Measurements from ENCODE around the gene PIK3R3. TPM values are rescaled to one million over a fixed set of nuclear protein-coding genes. Genes with fewer than 3 reads are reported as not detected.

The PIK3R3 gene
- total RNA-seq, 1 donor from 2014 or later: 1.8 TPM

DNA sequence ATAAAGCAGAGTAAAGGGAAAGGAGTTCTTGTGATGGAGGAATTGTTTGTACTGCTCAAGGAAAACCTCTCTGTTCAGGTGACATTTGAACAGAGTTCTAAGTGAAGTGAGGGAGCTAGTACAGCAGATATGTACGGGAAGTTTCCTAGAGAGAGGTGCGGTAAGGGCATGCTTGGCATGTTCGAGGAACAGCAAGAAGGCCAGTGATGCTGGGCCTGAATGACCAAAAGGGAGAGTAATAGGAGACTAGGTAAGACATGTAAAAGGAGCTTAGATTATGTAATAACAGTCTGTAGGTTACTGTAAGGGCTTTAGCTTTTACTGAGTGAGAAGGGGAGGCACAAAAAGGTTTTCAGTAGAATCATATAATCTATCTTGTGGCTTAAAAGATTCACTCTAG, 63.9 kb downstream of the PIK3R3 start:
- H3K27me3 ChIP-seq (ENCODE audit: control insufficient read depth, insufficient read depth, low read length): no peaks in the 10 kb centered on the region
- TF ChIP-seq, protein P1, sequence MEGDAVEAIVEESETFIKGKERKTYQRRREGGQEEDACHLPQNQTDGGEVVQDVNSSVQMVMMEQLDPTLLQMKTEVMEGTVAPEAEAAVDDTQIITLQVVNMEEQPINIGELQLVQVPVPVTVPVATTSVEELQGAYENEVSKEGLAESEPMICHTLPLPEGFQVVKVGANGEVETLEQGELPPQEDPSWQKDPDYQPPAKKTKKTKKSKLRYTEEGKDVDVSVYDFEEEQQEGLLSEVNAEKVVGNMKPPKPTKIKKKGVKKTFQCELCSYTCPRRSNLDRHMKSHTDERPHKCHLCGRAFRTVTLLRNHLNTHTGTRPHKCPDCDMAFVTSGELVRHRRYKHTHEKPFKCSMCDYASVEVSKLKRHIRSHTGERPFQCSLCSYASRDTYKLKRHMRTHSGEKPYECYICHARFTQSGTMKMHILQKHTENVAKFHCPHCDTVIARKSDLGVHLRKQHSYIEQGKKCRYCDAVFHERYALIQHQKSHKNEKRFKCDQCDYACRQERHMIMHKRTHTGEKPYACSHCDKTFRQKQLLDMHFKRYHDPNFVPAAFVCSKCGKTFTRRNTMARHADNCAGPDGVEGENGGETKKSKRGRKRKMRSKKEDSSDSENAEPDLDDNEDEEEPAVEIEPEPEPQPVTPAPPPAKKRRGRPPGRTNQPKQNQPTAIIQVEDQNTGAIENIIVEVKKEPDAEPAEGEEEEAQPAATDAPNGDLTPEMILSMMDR (IDR thresholded peaks at IDR 0.05; ENCODE audit: insufficient read depth, low read length, severe bottlenecking): no peak
- DNase-seq (ENCODE audit: low read depth) (no peak), FAIRE-seq (no peak)
- no peak overlapping the region for H3K4me3 ChIP-seq (ENCODE audit: low read depth, low read length)
- no peaks in the 10 kb centered on the region for H3K36me3 ChIP-seq (ENCODE audit: control insufficient read depth, insufficient read depth, low read length)

DNA sequence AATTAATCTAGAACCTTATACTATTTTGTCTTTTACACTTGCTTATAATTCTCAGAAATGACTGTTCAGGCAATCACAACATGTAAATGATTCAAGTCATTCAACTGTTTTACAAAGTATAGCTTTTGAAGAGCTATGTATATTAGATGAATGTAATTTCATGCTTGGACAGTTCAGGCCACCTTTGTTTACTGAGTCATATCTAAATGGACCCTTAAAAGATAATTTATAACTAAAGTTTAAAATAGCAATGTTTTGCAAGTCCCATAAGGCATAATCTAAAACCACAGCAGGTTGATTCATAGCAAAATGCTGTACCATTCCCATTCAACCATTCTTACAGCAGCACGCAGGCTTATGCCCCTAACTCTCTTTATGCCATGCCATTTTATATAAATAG, 64.8 kb downstream of the PIK3R3 start:
- DNase-seq (ENCODE audit: low read depth) (no peak), FAIRE-seq (no peak)
- TF ChIP-seq, protein P1 (IDR thresholded peaks at IDR 0.05; ENCODE audit: insufficient read depth, low read length, severe bottlenecking): no peak
- no peak overlapping the region for H3K4me3 ChIP-seq (ENCODE audit: low read depth, low read length)
- H3K36me3 ChIP-seq (ENCODE audit: control insufficient read depth, insufficient read depth, low read length): no peaks in the 10 kb centered on the region
- H3K27me3 ChIP-seq (ENCODE audit: control insufficient read depth, insufficient read depth, low read length): no peaks in the 10 kb centered on the region

DNA sequence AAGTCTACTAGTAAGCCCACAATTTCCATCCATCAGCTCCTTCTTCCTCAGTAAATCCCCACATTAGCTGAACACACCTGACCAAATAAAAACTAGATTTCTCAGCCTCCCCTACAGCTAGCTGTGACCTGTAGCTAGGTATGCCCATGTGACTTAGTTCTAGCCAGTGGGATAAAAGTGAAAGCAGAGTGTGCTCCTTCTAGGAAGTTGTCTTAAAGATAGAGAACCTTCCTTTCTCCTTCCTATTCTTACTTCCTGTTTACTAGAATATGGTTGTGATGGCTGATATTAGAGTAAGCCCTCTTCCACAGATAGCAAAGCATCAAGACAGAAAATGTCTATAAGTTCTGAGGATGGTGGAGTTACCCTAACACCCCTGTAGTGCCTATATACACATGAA, 67.0 kb downstream of the PIK3R3 start:
- no peak overlapping the region for H3K4me3 ChIP-seq (ENCODE audit: low read depth, low read length)
- DNase-seq (ENCODE audit: low read depth): peak; percentile 27
- TF ChIP-seq, protein P1 (IDR thresholded peaks at IDR 0.05; ENCODE audit: insufficient read depth, low read length, severe bottlenecking): no peak
- no peak for FAIRE-seq
- H3K36me3 ChIP-seq (ENCODE audit: control insufficient read depth, insufficient read depth, low read length): peaks cover 2% of the 10 kb centered on the region
- H3K27me3 ChIP-seq (ENCODE audit: control insufficient read depth, insufficient read depth, low read length): no peaks in the 10 kb centered on the region

DNA sequence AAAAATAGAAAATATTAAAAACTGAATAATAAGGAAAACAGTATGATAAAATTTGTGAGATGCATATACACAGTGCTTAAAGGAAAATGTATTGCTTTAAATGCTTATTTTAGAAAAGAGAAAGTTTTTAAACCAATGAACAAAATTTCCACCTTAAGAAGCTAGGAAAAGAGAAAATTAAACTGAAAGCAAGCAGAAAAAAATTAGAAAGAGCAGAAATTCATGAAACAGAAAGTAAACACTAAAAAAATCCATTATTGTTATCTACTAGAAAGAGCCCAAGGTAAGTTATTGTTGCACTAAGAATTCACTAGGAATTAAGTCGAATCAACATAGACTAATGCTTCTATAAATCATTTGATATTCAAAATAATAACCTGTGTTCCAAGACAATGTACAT, 67.7 kb downstream of the PIK3R3 start:
- TF ChIP-seq, protein P1 (IDR thresholded peaks at IDR 0.05; ENCODE audit: insufficient read depth, low read length, severe bottlenecking): no peak
- DNase-seq (ENCODE audit: low read depth): no peak
- FAIRE-seq: no peak
- no peaks in the 10 kb centered on the region for H3K27me3 ChIP-seq (ENCODE audit: control insufficient read depth, insufficient read depth, low read length)
- H3K36me3 ChIP-seq (ENCODE audit: control insufficient read depth, insufficient read depth, low read length): peaks cover 2% of the 10 kb centered on the region
- H3K4me3 ChIP-seq (ENCODE audit: low read depth, low read length): no peak overlapping the region

DNA sequence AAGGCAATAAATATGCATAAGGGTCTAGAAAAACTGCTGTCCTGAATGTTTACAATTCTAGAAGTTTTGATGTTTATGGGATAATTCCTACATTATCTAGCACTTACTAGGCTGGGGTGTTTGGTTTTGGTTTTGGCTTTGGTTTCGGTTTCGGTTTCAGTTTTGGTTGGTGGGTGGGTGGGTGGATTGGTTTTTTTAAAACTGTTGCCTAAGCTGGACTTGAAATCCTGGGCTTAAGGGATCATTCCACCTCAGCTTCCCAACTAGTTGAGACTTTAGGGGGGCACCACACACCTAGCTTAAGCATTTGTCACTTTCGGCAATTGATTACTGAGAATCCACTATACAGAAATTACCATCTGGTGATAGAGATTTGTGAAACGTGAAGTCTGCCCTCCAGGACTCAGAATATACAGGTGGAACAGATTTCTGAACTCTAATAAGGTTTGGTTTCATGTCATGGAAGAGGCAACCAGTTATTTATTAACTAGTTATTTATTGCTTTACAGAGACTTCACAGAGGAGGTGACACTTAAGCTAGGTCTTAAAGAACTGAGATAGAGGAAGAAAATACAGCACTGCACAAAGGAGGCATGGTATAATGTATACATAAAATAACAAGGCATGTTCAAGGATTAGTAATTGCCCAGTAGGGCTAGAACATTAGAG, 69.6 kb downstream of the PIK3R3 start:
- FAIRE-seq (no peak), DNase-seq (ENCODE audit: low read depth) (no peak)
- Histone ChIP-seq H3K4me3 (ENCODE audit: low read depth, low read length) (no peak overlapping the region), H3K27me3 (ENCODE audit: control insufficient read depth, insufficient read depth, low read length) (no peaks in the 10 kb centered on the region), H3K36me3 (ENCODE audit: control insufficient read depth, insufficient read depth, low read length) (peaks cover 2% of the 10 kb centered on the region)
- TF ChIP-seq, protein P1 (IDR thresholded peaks at IDR 0.05; ENCODE audit: insufficient read depth, low read length, severe bottlenecking): no peak

DNA sequence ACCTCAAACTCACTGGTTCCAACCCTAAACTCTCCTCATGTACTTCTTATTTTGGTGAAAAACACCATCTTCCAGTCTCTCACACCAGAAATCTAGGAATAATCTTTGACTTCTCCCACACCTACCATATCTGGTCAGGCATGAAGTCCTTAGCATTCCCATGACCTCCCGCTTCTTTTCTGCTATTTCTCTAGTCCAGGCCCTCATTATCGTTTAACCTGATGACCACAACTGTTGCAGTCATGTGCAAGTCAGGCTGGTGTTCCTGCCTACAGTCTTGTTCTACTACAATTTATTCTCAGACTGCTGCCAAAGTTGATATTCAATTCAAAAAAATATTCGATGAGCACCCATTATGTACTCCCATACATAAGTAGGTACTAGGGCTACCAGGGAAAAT, 71.3 kb downstream of the PIK3R3 start:
- DNase-seq (ENCODE audit: low read depth): no peak
- Histone ChIP-seq H3K36me3 (ENCODE audit: control insufficient read depth, insufficient read depth, low read length) (peaks cover 2% of the 10 kb centered on the region), H3K27me3 (ENCODE audit: control insufficient read depth, insufficient read depth, low read length) (no peaks in the 10 kb centered on the region), H3K4me3 (ENCODE audit: low read depth, low read length) (no peak overlapping the region)
- FAIRE-seq: no peak
- TF ChIP-seq, protein P1 (IDR thresholded peaks at IDR 0.05; ENCODE audit: insufficient read depth, low read length, severe bottlenecking): no peak

Measured in bronchial epithelial cell (primary cell).